Sigmoid colon (tissue), 7 donors: ENCODE data around the gene ATP1B1. TPM values are rescaled to one million over a fixed set of nuclear protein-coding genes. Genes with fewer than 3 reads are reported as not detected.

Source experiments
- DNase-seq: peaks from one replicate; pipeline ENCODE4 v3.0.0-alpha.2; 2019
- H3K27ac ChIP-seq, 4 donors: fragments of 200-600 bp; sonication (generic); one replicate each; pipeline ENCODE4 v1.5.1; 2016 to 2019; ENCODE audit warnings: mild to moderate bottlenecking in 1 of 4
- H3K27me3 ChIP-seq, 3 donors: fragments of 200-600 bp; sonication (generic); one replicate each; pipeline ENCODE4 v1.5.1; 2019; ENCODE audit warnings: mild to moderate bottlenecking in 1 of 3
- H3K36me3 ChIP-seq, 4 donors: fragments of 200-600 bp; sonication (generic); one replicate each; pipeline ENCODE4 v1.5.1; 2016 to 2019
- H3K4me1 ChIP-seq, 4 donors: fragments of 200-600 bp; sonication (generic); one replicate each; pipeline ENCODE4 v1.5.1; 2017 to 2019
- H3K4me3 ChIP-seq, 4 donors: fragments of 200-600 bp; sonication (generic); one replicate each; pipeline ENCODE4 v1.5.1; 2017 to 2019; ENCODE audit warnings: mild to moderate bottlenecking in 2 of 4, moderate library complexity in 1 of 4
- H3K9me3 ChIP-seq, 4 donors: fragments of 200-600 bp in 3 of 4; sonication (generic) in 3 of 4; one replicate each; pipeline versions ENCODE4 v1.5.1 to v1.6.1; 2013 to 2019
- CTCF ChIP-seq, 4 experiments: fragments of 450-650 bp in 3 of 4; fragments of 200-600 bp in 1 of 4; IDR thresholded peaks; one replicate each; pipeline ENCODE4 v1.5.1; 2016 to 2019; ENCODE audit warnings: antibody characterized with exemption in 4 of 4, mild to moderate bottlenecking in 3 of 4, moderate library complexity in 2 of 4
- EP300 ChIP-seq, 4 donors: sonication (generic); formaldehyde crosslinking; IDR thresholded peaks; one replicate each; pipeline ENCODE4 v1.6.1; 2017; ENCODE audit warnings: antibody characterized with exemption in 4 of 4
- POLR2A ChIP-seq, 2 donors: fragments of 450-650 bp; IDR thresholded peaks; one replicate each; pipeline ENCODE4 v1.6.1; 2016; ENCODE audit warnings: antibody characterized with exemption in 2 of 2, mild to moderate bottlenecking in 2 of 2, moderate library complexity in 2 of 2
- POLR2AphosphoS5 ChIP-seq, 4 donors: sonication (generic); formaldehyde crosslinking; IDR thresholded peaks; one replicate each; pipeline ENCODE4 v1.6.1; 2017; ENCODE audit warnings: antibody characterized with exemption in 4 of 4
- WGBS, 2 donors: extraction: QIAGEN DNeasy Blood & Tissue Kit; methylation state at CpG; one replicate each; pipeline ENCODE4 v1.1.7; 2013; 5-methylcytosine and 5-hydroxymethylcytosine counted together
- intact Hi-C: fragments of 100-400 bp; cut with DNase I; formaldehyde crosslinking; loops from one replicate; pipeline ENCODE4 v1.15.1; 2023
- polyA plus RNA-seq, 3 donors: library from polyadenylated mRNA; stranded (reverse); fragments of 200-250 nt; gene quantifications; one replicate each; pipeline ENCODE4 v1.2.3, GENCODE V29; 2013
- total RNA-seq, 4 donors: library from RNA; depleted of rRNA; stranded (reverse); fragments of >200 nt; gene quantifications; one replicate each; pipeline ENCODE4 v1.1.0, GENCODE V29; 2016
- donor health status: healthy with polysubstance abuse.
- donor health status: Bipolar disorder and iron deficiency.
- donor health status: healthy.

ATP1B1 gene
- total and polyA plus RNA-seq, 7 donors: 54.7 to 259 (median 102) TPM

DNA sequence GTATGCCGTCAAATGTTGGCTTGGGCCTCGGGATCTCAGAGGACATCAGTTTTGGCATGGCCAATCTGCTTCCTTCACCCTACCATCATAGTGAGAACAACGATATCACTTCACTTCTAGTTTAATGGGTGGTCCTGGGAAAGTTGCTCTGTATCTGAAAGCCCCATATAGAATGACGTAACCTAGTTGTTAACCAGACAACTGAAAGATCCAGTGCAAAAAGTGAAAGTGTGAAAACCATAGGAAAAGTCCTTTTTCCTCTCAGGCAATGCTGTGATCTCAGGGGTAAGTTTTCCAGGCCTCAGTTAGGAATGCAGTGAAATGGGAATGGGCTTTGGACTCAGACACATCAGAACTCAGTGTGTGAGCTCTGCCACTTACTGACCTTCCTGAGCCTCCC lies 18.6 kb upstream of the ATP1B1 start:
- no peak for TF ChIP-seq POLR2A (IDR thresholded peaks at IDR 0.05)
- TF ChIP-seq CTCF (IDR thresholded peaks at IDR 0.05): no peak
- TF ChIP-seq POLR2AphosphoS5 (IDR thresholded peaks at IDR 0.05): no peak
- no peak for TF ChIP-seq EP300 (IDR thresholded peaks at IDR 0.05)
- no peaks in the 10 kb centered on the region for H3K9me3 ChIP-seq
- no peaks in the 10 kb centered on the region for H3K36me3 ChIP-seq
- H3K27ac ChIP-seq: peak overlapping the region in 1 of 4 donors; percentile 60
- H3K4me1 ChIP-seq: peaks cover 0 to 23% (median 20%) of the 10 kb centered on the region in 4 donors
- intact Hi-C loops: no loop called here
- H3K4me3 ChIP-seq: no peak overlapping the region
- H3K27me3 ChIP-seq: no peaks in the 10 kb centered on the region
- DNase-seq: no peak
- 92 to 94% methylated on average over 4 of the region's 4 CpGs for WGBS, 2 donors

GRCh38 chr1:169089776-169090175 lies 16.7 kb upstream of the ATP1B1 start:
- H3K4me3 ChIP-seq: no peak overlapping the region
- TF ChIP-seq POLR2A (IDR thresholded peaks at IDR 0.05): no peak
- no peak for TF ChIP-seq EP300 (IDR thresholded peaks at IDR 0.05)
- TF ChIP-seq POLR2AphosphoS5 (IDR thresholded peaks at IDR 0.05): no peak
- no peak for TF ChIP-seq CTCF (IDR thresholded peaks at IDR 0.05)

DNA sequence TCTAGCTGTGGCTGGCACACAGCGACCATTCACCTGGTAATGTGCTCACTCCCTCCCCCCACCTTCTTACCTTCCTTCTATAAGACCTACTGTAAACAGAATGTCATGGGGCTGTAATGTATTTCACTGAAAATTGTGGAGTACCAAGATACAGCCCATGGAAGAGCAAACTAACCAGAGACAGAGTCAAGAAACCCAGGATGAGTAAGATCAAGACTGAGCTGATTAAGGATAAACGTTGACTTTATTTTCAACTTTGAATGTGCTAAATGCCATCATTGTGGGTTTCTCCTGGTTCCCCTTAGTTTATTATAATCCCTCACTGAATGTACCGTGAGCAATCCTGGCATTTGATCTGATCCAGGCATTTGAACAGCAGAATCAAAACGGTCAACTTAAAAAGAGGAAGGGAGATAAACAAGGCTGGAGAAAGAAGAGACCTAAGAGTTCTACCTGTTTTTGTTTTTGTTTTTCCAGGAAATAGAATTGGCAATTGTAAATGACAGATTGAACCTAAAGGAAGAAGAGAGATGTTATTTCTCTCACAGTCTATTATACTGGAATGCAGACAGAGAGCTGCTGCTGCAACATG lies 16.1 kb upstream of the ATP1B1 start:
- Histone ChIP-seq H3K27ac (no peak overlapping the region), H3K4me3 (no peak overlapping the region), H3K4me1 (peaks cover 0 to 23% (median 20%) of the 10 kb centered on the region in 4 donors), H3K36me3 (no peaks in the 10 kb centered on the region), H3K27me3 (no peaks in the 10 kb centered on the region), H3K9me3 (no peaks in the 10 kb centered on the region)
- intact Hi-C loops: no loop called here
- no peak for TF ChIP-seq EP300 (IDR thresholded peaks at IDR 0.05)
- TF ChIP-seq POLR2AphosphoS5 (IDR thresholded peaks at IDR 0.05): no peak
- no peak for TF ChIP-seq CTCF (IDR thresholded peaks at IDR 0.05)
- no peak for TF ChIP-seq POLR2A (IDR thresholded peaks at IDR 0.05)
- DNase-seq: no peak
- 66 to 76% methylated on average over 4 of the region's 4 CpGs for WGBS, 2 donors

More at GRCh38 chr1:169089776-169090175, 16.7 kb upstream of the ATP1B1 start:
- WGBS, 2 donors: 85 to 91% methylated on average over 2 of the region's 2 CpGs
- Histone ChIP-seq H3K4me1 (peaks cover 0 to 23% (median 20%) of the 10 kb centered on the region in 4 donors), H3K9me3 (no peaks in the 10 kb centered on the region), H3K27ac (no peak overlapping the region), H3K27me3 (no peaks in the 10 kb centered on the region), H3K36me3 (no peaks in the 10 kb centered on the region)
- DNase-seq: no peak
- intact Hi-C loops: no loop called here

DNA sequence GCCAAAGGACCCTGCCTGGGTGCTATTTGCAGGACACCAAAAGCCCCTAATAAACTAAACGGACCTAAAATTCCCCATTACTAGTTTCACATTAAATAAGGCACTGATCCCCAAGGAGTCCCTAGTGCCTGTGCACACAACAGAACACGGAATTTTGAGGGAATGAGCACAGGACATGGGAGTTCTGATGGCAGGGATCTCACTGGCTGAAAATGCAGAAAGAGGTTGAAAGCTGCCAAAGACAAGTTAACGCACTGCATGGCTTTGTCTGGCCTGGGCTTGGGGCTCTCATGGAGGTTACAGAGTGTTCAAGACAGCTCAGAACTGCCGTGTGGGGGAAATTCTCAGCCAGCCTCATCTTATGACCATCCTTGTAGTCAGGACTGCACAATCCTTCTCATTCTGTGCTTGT lies 15.6 kb upstream of the ATP1B1 start:
- Histone ChIP-seq H3K36me3 (no peaks in the 10 kb centered on the region), H3K27me3 (no peaks in the 10 kb centered on the region), H3K9me3 (no peaks in the 10 kb centered on the region), H3K27ac (no peak overlapping the region), H3K4me1 (peaks cover 0 to 23% (median 20%) of the 10 kb centered on the region in 4 donors), H3K4me3 (no peak overlapping the region)
- no peak for TF ChIP-seq EP300 (IDR thresholded peaks at IDR 0.05)
- no peak for TF ChIP-seq POLR2AphosphoS5 (IDR thresholded peaks at IDR 0.05)
- no peak for TF ChIP-seq POLR2A (IDR thresholded peaks at IDR 0.05)
- no peak for TF ChIP-seq CTCF (IDR thresholded peaks at IDR 0.05)
- no peak for DNase-seq
- WGBS, 2 donors: 84 to 88% methylated on average over 4 of the region's 4 CpGs
- intact Hi-C loops: no loop called here

DNA sequence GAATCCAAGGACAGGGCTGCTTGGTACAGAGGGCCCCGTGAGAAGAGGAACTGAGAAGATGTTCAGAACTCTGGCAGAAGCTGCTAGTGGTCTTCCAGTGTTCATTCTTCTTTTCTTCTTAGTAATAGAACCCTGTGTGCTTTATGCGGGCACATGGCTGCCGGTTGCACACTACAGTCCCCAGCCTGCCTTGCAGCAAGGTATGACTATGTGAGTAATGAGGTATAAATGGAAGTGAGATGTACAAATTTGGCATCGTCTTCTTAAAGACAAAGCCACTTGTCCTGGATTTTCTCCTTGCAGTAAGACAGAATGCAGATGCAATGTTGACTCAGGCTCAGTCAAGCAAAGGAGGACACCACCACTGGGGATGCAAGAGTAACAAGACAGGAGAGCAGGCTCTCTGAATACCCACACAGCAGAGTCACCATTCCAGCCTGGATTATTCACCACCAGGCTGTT lies 15.0 kb upstream of the ATP1B1 start:
- intact Hi-C loops: no loop called here
- Histone ChIP-seq H3K4me3 (no peak overlapping the region), H3K27me3 (no peaks in the 10 kb centered on the region), H3K9me3 (no peaks in the 10 kb centered on the region), H3K36me3 (no peaks in the 10 kb centered on the region), H3K27ac (no peak overlapping the region), H3K4me1 (peaks cover 0 to 22% (median 19%) of the 10 kb centered on the region in 4 donors)
- 90 to 93% methylated on average over 4 of the region's 4 CpGs for WGBS, 2 donors
- no peak for DNase-seq
- no peak for TF ChIP-seq EP300 (IDR thresholded peaks at IDR 0.05)
